ENCODE data around the gene NANOGP8.

DNA sequence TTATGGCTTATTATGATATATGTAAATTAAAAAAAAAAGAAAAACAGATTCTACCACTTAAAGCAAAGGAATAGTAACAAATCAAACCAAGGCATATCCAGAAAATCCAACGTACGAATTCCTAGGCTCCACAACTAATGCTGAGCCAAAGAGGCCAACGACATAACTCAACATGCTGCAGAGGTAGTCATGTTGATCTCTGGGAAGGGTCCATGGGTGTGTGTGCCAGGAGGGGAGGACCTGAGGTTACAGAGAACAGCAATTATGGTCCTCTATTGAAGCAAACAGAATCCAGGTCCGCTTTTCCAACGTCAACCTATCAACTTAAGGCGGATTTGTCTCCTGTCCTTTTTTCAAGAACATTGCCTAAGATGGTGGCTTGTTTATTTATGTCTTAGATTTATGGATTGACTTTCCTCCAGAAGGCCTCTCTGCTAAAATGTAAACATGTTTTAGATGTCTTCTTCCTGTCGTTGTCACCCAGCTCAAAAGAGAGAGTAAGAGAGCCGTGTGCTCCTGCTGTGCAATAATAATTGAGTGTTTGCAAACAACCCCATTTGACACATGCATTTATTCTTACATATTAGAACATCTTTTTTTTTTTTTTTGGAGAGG is 20.4 kb downstream of the NANOGP8 start:
- TF ChIP-seq, protein P1, sequence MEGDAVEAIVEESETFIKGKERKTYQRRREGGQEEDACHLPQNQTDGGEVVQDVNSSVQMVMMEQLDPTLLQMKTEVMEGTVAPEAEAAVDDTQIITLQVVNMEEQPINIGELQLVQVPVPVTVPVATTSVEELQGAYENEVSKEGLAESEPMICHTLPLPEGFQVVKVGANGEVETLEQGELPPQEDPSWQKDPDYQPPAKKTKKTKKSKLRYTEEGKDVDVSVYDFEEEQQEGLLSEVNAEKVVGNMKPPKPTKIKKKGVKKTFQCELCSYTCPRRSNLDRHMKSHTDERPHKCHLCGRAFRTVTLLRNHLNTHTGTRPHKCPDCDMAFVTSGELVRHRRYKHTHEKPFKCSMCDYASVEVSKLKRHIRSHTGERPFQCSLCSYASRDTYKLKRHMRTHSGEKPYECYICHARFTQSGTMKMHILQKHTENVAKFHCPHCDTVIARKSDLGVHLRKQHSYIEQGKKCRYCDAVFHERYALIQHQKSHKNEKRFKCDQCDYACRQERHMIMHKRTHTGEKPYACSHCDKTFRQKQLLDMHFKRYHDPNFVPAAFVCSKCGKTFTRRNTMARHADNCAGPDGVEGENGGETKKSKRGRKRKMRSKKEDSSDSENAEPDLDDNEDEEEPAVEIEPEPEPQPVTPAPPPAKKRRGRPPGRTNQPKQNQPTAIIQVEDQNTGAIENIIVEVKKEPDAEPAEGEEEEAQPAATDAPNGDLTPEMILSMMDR (conservative IDR thresholded peaks at IDR 0.05; ENCODE audit: low read depth, low read length) = no peak
- TF ChIP-seq EZH2 (IDR thresholded peaks at IDR 0.05; ENCODE audit: borderline replicate concordance, low read depth, low read length, poor library complexity, severe bottlenecking) = no peak

Data from A673 (cell line).